HepG2 (cell line): Measurements from ENCODE around the gene PSMD12. TPM values are rescaled to one million over a fixed set of nuclear protein-coding genes. Genes with fewer than 3 reads are reported as not detected.

Experiments used
- ARID4A ChIP-seq: sonication (generic); formaldehyde crosslinking; IDR thresholded peaks from 2 replicates; pipeline ENCODE4 v1.5.0; 2020; ENCODE audit warnings: mild to moderate bottlenecking, missing genetic modification reagents, borderline replicate concordance
- CBX2 ChIP-seq, 2 experiments: fragments of 200-600 bp in 1 of 2; sonication (generic); formaldehyde crosslinking in 1 of 2; IDR thresholded peaks; 2 replicates each; pipeline versions ENCODE4 v1.7.0 to v1.8.1; 2018 to 2022; ENCODE audit warnings: low read depth in 2 of 2, low read length in 1 of 2, mild to moderate bottlenecking in 1 of 2, missing genetic modification reagents in 1 of 2
- CEBPG ChIP-seq: IDR thresholded peaks from 2 replicates; pipeline ENCODE4 v1.6.1; 2016
- EED ChIP-seq: sonication (generic); formaldehyde crosslinking; IDR thresholded peaks from 2 replicates; pipeline ENCODE4 v1.5.0; 2020; ENCODE audit warnings: mild to moderate bottlenecking, missing genetic modification reagents
- FIP1L1 ChIP-seq: fragments of 200-400 bp; formaldehyde crosslinking; IDR thresholded peaks from 2 replicates; pipeline ENCODE4 v1.6.1; 2018; ENCODE audit warnings: low read depth, mild to moderate bottlenecking, low read length, moderate library complexity, borderline replicate concordance; ENCODE audit not compliant: insufficient read depth
- HDAC2 ChIP-seq: sonication (generic); formaldehyde crosslinking; IDR thresholded peaks from 2 replicates; pipeline ENCODE4 v1.4.0; 2020; ENCODE audit warnings: missing genetic modification reagents
- JUN ChIP-seq: sonication (generic); formaldehyde crosslinking; IDR thresholded peaks from 2 replicates; pipeline ENCODE4 v1.4.0; 2020; ENCODE audit warnings: mild to moderate bottlenecking, missing genetic modification reagents
- NCOA2 ChIP-seq: sonication (generic); formaldehyde crosslinking; IDR thresholded peaks from 2 replicates; pipeline ENCODE4 v1.8.0; 2022; ENCODE audit warnings: inconsistent platforms
- NR2F6 ChIP-seq, 2 experiments: IDR thresholded peaks; 2 replicates each; pipeline ENCODE4 v1.6.1; 2016; ENCODE audit warnings: antibody characterized with exemption in 1 of 2, mild to moderate bottlenecking in 1 of 2
- RBFOX2 ChIP-seq: fragments of 200-400 bp; formaldehyde crosslinking; IDR thresholded peaks from 2 replicates; pipeline ENCODE4 v1.6.1; 2017; ENCODE audit warnings: low read depth, mild to moderate bottlenecking, low read length
- RFX3 ChIP-seq: IDR thresholded peaks from 2 replicates; pipeline ENCODE4 v1.6.1; 2016; ENCODE audit warnings: missing biosample characterization, missing genetic modification reagents
- RNF2 ChIP-seq: fragments of 450-650 bp; conservative IDR thresholded peaks from 2 replicates; pipeline ENCODE4 v1.6.1; 2016; ENCODE audit warnings: low read depth
- SNRNP70 ChIP-seq: fragments of 200-400 bp; formaldehyde crosslinking; IDR thresholded peaks from 2 replicates; pipeline ENCODE4 v1.6.1; 2017; ENCODE audit warnings: mild to moderate bottlenecking, low read depth, low read length, moderate library complexity
- SP140L ChIP-seq: sonication (generic); formaldehyde crosslinking; IDR thresholded peaks from 2 replicates; pipeline ENCODE4 v1.4.0; 2020; ENCODE audit warnings: missing genetic modification reagents, borderline replicate concordance
- TFDP1 ChIP-seq: IDR thresholded peaks from 2 replicates; pipeline ENCODE4 v1.6.1; 2016; ENCODE audit warnings: missing compliant biosample characterization, missing genetic modification reagents, borderline replicate concordance
- TMF1 ChIP-seq: sonication (generic); formaldehyde crosslinking; IDR thresholded peaks from 2 replicates; pipeline ENCODE4 v1.8.1; 2022; ENCODE audit warnings: low read depth, missing genetic modification reagents
- ZFY ChIP-seq: sonication (generic); formaldehyde crosslinking; IDR thresholded peaks from 2 replicates; pipeline ENCODE4 v1.4.0; 2020; ENCODE audit warnings: missing genetic modification reagents
- ZMYM3 ChIP-seq: sonication (generic); formaldehyde crosslinking; IDR thresholded peaks from 2 replicates; pipeline ENCODE4 v1.5.1; 2020; ENCODE audit warnings: mild to moderate bottlenecking, missing genetic modification reagents
- ZNF24 ChIP-seq: fragments of 450-650 bp; IDR thresholded peaks from 2 replicates; pipeline ENCODE4 v1.6.1; 2017; ENCODE audit warnings: antibody characterized with exemption, mild to moderate bottlenecking
- ZNF253 ChIP-seq: sonication (generic); formaldehyde crosslinking; IDR thresholded peaks from 2 replicates; pipeline ENCODE4 v1.8.0; 2022; ENCODE audit warnings: mild to moderate bottlenecking, missing genetic modification reagents, borderline replicate concordance
- ZNF34 ChIP-seq: sonication (generic); formaldehyde crosslinking; IDR thresholded peaks from 2 replicates; pipeline ENCODE4 v1.4.0; 2020; ENCODE audit warnings: mild to moderate bottlenecking, missing genetic modification reagents, borderline replicate concordance
- ZNF414 ChIP-seq: sonication (generic); formaldehyde crosslinking; IDR thresholded peaks from 2 replicates; pipeline ENCODE4 v1.5.0; 2020; ENCODE audit warnings: missing genetic modification reagents
- ZNF792 ChIP-seq: IDR thresholded peaks from 2 replicates; pipeline ENCODE4 v1.6.1; 2016
- ZSCAN21 ChIP-seq: sonication (generic); formaldehyde crosslinking; IDR thresholded peaks from 2 replicates; pipeline ENCODE4 v1.8.0; 2022; ENCODE audit warnings: mild to moderate bottlenecking, missing genetic modification reagents, moderate library complexity, borderline replicate concordance
- polyA plus RNA-seq, 8 experiments: library from polyadenylated mRNA; depleted of rRNA in 3 of 8; stranded (reverse) in 7 of 8; unstranded in 1 of 8; fragments of >200 nt; fragmentation: Illumina TruSeq in 4 of 8; extraction: Trizol in 4 of 8; gene quantifications; 2 replicates each; pipeline versions ENCODE4 v1.2.1 to v1.2.3, GENCODE V29; 2011 to 2016; ENCODE audit warnings: low read depth in 4 of 8, missing spikeins in 1 of 8, mixed read lengths in 1 of 8; ENCODE audit not compliant: insufficient read depth in 1 of 8
- total RNA-seq, 5 experiments: library from RNA; depleted of rRNA; stranded (reverse); fragments of >200 nt; fragmentation: Illumina TruSeq; extraction: Trizol; gene quantifications; 2 replicates each; pipeline ENCODE4 v1.2.3, GENCODE V29; 2016; ENCODE audit warnings: low read depth in 1 of 5

PSMD12 gene
- total and polyA plus RNA-seq, 2 of the 13 experiments (the other 11 are each of a cell fraction or from before 2014, with no cell fraction given) = 27.4 to 71.7 TPM

GRCh38 chr17:67376737-67377487 is 10.5 kb upstream of the PSMD12 start, which contains the start of gene PITPNC1 (continued):
- TF ChIP-seq CBX2 (IDR thresholded peaks at IDR 0.05; ENCODE audit: low read depth, low read length) = no peak
- no peak for TF ChIP-seq CBX2 (CRISPR knock-in tag; IDR thresholded peaks at IDR 0.05; ENCODE audit: low read depth)
- TF ChIP-seq ZNF24 = no peak
- TF ChIP-seq RNF2 = peak; percentile 58; the same call in 1 of the 2 replicates
- no peak for TF ChIP-seq NCOA2 (CRISPR knock-in tag)
- no peak for TF ChIP-seq FIP1L1
- TF ChIP-seq ZNF792 = peak; percentile 44; the same call in 1 of the 2 replicates
- TF ChIP-seq EED (CRISPR knock-in tag) = peak; percentile 83; the same call in 1 of the 2 replicates
- no peak for TF ChIP-seq JUN (CRISPR knock-in tag)
- no peak for TF ChIP-seq NR2F6 (IDR thresholded peaks at IDR 0.05)
- TF ChIP-seq NR2F6 (CRISPR knock-in tag; IDR thresholded peaks at IDR 0.05) = no peak
- TF ChIP-seq ZMYM3 (CRISPR knock-in tag) = 0 out of 2 replicates have a peak, but pooled peaks have one; percentile 16
- no peak; the same call in 1 of the 2 replicates for TF ChIP-seq ARID4A
- no peak for TF ChIP-seq RFX3
- TF ChIP-seq SNRNP70 = no peak
- peak; percentile 68; the same call in 1 of the 2 replicates for TF ChIP-seq ZSCAN21
- no peak for TF ChIP-seq ZNF414 (CRISPR knock-in tag)
- TF ChIP-seq CEBPG (CRISPR knock-in tag) = no peak
- TF ChIP-seq ZFY (CRISPR knock-in tag) = peak; percentile 42; the same call in 1 of the 2 replicates
- no peak for TF ChIP-seq TMF1
- no peak for TF ChIP-seq SP140L (CRISPR knock-in tag)
- TF ChIP-seq RBFOX2 = peak; percentile 57; the same call in 1 of the 2 replicates
- TF ChIP-seq ZNF253 (CRISPR knock-in tag) = peak; percentile 26; the same call in 1 of the 2 replicates
- TF ChIP-seq TFDP1 (CRISPR knock-in tag) = peak; percentile 69; the same call in 1 of the 2 replicates
- TF ChIP-seq HDAC2 = 0 out of 2 replicates have a peak, but pooled peaks have one; percentile 7
- 0 out of 2 replicates have a peak, but pooled peaks have one; percentile 41 for TF ChIP-seq ZNF34 (CRISPR knock-in tag)
